ENCODE data around the gene PPP2R3A. TPM values are rescaled to one million over a fixed set of nuclear protein-coding genes. Genes with fewer than 3 reads are reported as not detected.

PPP2R3A gene
- total and polyA plus RNA-seq, 9 of the 15 experiments (the other 6 are each of a cell fraction or from before 2014, with no cell fraction given) = 0.10 to 0.50 (median 0.24) TPM

DNA sequence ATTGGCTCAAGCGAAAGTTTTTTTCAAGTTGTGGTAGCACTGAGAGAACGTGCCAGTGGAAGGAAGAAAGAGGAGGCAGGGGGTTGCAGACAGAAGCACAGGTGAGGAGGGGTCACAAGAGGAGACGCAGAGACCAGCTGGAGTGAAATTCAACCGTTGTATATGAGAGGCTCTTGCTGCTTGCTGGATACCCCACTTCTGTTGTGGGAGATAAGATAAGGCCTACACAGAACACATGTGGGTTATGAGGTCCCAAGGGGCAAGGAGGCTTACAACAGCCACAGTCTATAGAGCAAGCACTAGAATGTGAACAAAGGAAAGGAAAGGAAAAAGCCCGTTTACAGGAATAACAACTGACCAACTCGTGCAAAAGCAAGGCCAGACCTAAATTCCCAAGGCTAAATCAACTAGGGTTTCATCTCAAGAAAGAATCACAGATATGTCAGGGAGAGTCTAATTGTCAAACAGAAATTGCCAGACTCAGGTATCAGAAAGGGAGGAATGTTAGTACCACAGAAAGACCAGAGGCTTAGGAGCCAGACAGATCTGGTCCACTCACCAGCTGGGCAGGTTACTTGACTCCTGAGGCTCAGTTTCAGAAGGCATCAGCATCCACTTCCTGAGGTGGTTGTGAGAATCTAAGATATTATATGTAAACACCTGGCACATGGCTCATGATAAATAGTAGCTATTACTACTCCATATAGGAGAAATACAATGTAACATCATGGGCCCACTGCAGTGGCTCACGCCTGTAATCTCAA lies 169.7 kb downstream of the PPP2R3A start (continued):
- TF ChIP-seq, protein P1, sequence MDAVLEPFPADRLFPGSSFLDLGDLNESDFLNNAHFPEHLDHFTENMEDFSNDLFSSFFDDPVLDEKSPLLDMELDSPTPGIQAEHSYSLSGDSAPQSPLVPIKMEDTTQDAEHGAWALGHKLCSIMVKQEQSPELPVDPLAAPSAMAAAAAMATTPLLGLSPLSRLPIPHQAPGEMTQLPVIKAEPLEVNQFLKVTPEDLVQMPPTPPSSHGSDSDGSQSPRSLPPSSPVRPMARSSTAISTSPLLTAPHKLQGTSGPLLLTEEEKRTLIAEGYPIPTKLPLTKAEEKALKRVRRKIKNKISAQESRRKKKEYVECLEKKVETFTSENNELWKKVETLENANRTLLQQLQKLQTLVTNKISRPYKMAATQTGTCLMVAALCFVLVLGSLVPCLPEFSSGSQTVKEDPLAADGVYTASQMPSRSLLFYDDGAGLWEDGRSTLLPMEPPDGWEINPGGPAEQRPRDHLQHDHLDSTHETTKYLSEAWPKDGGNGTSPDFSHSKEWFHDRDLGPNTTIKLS (IDR thresholded peaks at IDR 0.05; ENCODE audit: borderline replicate concordance, low read depth) = no peak
- TF ChIP-seq PML (IDR thresholded peaks at IDR 0.05; ENCODE audit: low read length) (peak; percentile 73), SREBF2 (CRISPR knock-in tag; IDR thresholded peaks at IDR 0.05) (no peak), FOXA1 (IDR thresholded peaks at IDR 0.05; ENCODE audit: borderline replicate concordance) (no peak), SMARCC2 (IDR thresholded peaks at IDR 0.05; ENCODE audit: low read depth) (peak; percentile 85), GABPB1 (CRISPR knock-in tag; IDR thresholded peaks at IDR 0.05) (no peak), KLF13 (tag; IDR thresholded peaks at IDR 0.05; ENCODE audit: borderline replicate concordance, low read depth) (no peak), FOXK2 (conservative IDR thresholded peaks at IDR 0.05 in 1 of 2, IDR thresholded peaks at IDR 0.05 in 1 of 2; ENCODE audit: low read depth in 2 of 2) (peak; percentile 2 to 20; a peak in 1 of 4 replicates), RNF2 (IDR thresholded peaks at IDR 0.05) (peak; percentile 75), SMARCA4 (IDR thresholded peaks at IDR 0.05) (peak; percentile 90), SOX6 (IDR thresholded peaks at IDR 0.05) (peak; percentile 79), ZNF644 (tag; IDR thresholded peaks at IDR 0.05; ENCODE audit: low read depth) (0 out of 2 replicates have a peak, but pooled peaks have one; percentile 43), ILF3 (IDR thresholded peaks at IDR 0.05; ENCODE audit: borderline replicate concordance) (0 out of 2 replicates have a peak, but pooled peaks have one; percentile 0), XRCC4 (IDR thresholded peaks at IDR 0.05; ENCODE audit: extremely low read depth, insufficient read depth, insufficient read length) (no peak), MECOM (CRISPR knock-in tag; IDR thresholded peaks at IDR 0.05) (no peak), NCOA6 (IDR thresholded peaks at IDR 0.05) (0 out of 2 replicates have a peak, but pooled peaks have one; percentile 34), HDAC3 (IDR thresholded peaks at IDR 0.05; ENCODE audit: borderline replicate concordance, partially characterized antibody) (peak; percentile 61), THRAP3 (IDR thresholded peaks at IDR 0.05; ENCODE audit: borderline replicate concordance) (no peak), ZFP30 (CRISPR knock-in tag; IDR thresholded peaks at IDR 0.05; ENCODE audit: borderline replicate concordance) (no peak), BRCA1 (IDR thresholded peaks at IDR 0.05) (no peak), BRCA1 (CRISPR knock-in tag; IDR thresholded peaks at IDR 0.05) (no peak)
- TF ChIP-seq, protein P2, sequence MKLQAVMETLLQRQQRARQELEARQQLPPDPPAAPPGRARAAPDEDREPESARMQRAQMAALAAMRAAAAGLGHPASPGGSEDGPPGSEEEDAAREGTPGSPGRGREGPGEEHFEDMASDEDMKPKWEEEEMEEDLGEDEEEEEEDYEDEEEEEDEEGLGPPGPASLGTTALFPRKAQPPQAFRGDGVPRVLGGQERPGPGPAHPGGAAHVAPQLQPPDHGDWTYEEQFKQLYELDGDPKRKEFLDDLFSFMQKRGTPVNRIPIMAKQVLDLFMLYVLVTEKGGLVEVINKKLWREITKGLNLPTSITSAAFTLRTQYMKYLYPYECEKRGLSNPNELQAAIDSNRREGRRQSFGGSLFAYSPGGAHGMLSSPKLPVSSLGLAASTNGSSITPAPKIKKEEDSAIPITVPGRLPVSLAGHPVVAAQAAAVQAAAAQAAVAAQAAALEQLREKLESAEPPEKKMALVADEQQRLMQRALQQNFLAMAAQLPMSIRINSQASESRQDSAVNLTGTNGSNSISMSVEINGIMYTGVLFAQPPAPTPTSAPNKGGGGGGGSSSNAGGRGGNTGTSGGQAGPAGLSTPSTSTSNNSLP (IDR thresholded peaks at IDR 0.05; ENCODE audit: borderline replicate concordance, low read depth, low read length) = no peak
- TF ChIP-seq, protein P3, sequence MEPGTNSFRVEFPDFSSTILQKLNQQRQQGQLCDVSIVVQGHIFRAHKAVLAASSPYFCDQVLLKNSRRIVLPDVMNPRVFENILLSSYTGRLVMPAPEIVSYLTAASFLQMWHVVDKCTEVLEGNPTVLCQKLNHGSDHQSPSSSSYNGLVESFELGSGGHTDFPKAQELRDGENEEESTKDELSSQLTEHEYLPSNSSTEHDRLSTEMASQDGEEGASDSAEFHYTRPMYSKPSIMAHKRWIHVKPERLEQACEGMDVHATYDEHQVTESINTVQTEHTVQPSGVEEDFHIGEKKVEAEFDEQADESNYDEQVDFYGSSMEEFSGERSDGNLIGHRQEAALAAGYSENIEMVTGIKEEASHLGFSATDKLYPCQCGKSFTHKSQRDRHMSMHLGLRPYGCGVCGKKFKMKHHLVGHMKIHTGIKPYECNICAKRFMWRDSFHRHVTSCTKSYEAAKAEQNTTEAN (CRISPR knock-in tag; IDR thresholded peaks at IDR 0.05) = no peak
- TF ChIP-seq, protein P4, sequence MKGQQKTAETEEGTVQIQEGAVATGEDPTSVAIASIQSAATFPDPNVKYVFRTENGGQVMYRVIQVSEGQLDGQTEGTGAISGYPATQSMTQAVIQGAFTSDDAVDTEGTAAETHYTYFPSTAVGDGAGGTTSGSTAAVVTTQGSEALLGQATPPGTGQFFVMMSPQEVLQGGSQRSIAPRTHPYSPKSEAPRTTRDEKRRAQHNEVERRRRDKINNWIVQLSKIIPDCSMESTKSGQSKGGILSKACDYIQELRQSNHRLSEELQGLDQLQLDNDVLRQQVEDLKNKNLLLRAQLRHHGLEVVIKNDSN (CRISPR knock-in tag; IDR thresholded peaks at IDR 0.05) = no peak

Measured in K562 (cell line).